ENCODE measurements around the gene CLASRP.

DNA sequence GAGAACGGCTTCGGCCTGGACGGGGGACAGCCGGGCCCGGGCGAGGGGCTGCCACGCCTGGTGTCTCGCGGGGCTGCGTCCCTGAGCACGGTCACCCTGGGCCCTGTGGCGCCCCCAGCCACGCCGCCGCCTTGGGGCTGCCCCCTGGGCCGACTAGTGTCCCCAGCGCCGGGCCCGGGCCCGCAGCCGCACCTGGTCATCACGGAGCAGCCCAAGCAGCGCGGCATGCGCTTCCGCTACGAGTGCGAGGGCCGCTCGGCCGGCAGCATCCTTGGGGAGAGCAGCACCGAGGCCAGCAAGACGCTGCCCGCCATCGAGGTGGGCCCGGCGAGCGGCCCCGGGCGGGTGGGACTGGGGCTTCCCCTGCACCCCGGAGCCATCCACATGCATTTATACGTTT is 26.9 kb upstream of the CLASRP start:
- TF ChIP-seq POLR2AphosphoS5 (IDR thresholded peaks at IDR 0.05; ENCODE audit: low read depth, low read length) (no peak), SPI1 (IDR thresholded peaks at IDR 0.05; ENCODE audit: low read depth, low read length) (no peak)

Data from GM12891 (cell line).